ENCODE measurements around the gene SEMA3E.
"Not testable (repeated sequence)": the region's sequence is repeated elsewhere in the genome, so short reads cannot be mapped to it uniquely, and the experiment has no call there.

Gene SEMA3E

GRCh38 chr7:83459101-83459929, 189.6 kb downstream of the SEMA3E start:
- Histone ChIP-seq H3K36me3 (ENCODE audit: control insufficient read depth, insufficient read depth, low read length) (peaks cover 19% of the 10 kb centered on the region), H3K9ac (ENCODE audit: low read depth, low read length) (peak overlapping the region; percentile 99), H3K4me1 (ENCODE audit: control insufficient read depth, insufficient read depth, low read length) (peaks cover 25% of the 10 kb centered on the region), H3K4me3 (ENCODE audit: low read depth, low read length) (peak overlapping the region; percentile 27)
- H3K9me3 ChIP-seq (ENCODE audit: control insufficient read depth, insufficient read depth, low read length); H3K27me3 ChIP-seq (ENCODE audit: control insufficient read depth, insufficient read depth, low read length): not testable (repeated sequence)

GRCh38 chr7:83457022-83457892, 191.7 kb downstream of the SEMA3E start:
- H3K9me3 ChIP-seq (ENCODE audit: control insufficient read depth, insufficient read depth, low read length), result no peaks in the 10 kb centered on the region
- H3K4me3 ChIP-seq (ENCODE audit: low read depth, low read length), result no peak overlapping the region
- no peaks in the 10 kb centered on the region for H3K27me3 ChIP-seq (ENCODE audit: control insufficient read depth, insufficient read depth, low read length)
- H3K36me3 ChIP-seq (ENCODE audit: control insufficient read depth, insufficient read depth, low read length), result peaks cover 13% of the 10 kb centered on the region
- no peak overlapping the region for H3K9ac ChIP-seq (ENCODE audit: low read depth, low read length)
- peaks cover 30% of the 10 kb centered on the region for H3K4me1 ChIP-seq (ENCODE audit: control insufficient read depth, insufficient read depth, low read length)

GRCh38 chr7:83456413-83456812, 192.5 kb downstream of the SEMA3E start:
- no peaks in the 10 kb centered on the region for H3K27me3 ChIP-seq (ENCODE audit: control insufficient read depth, insufficient read depth, low read length)
- no peak overlapping the region for H3K4me3 ChIP-seq (ENCODE audit: low read depth, low read length)
- H3K4me1 ChIP-seq (ENCODE audit: control insufficient read depth, insufficient read depth, low read length), result peaks cover 37% of the 10 kb centered on the region
- peaks cover 11% of the 10 kb centered on the region for H3K36me3 ChIP-seq (ENCODE audit: control insufficient read depth, insufficient read depth, low read length)
- no peaks in the 10 kb centered on the region for H3K9me3 ChIP-seq (ENCODE audit: control insufficient read depth, insufficient read depth, low read length)
- no peak overlapping the region for H3K9ac ChIP-seq (ENCODE audit: low read depth, low read length)

- H3K4me1 ChIP-seq (ENCODE audit: control insufficient read depth, insufficient read depth, low read length), result peaks cover 44% of the 10 kb centered on the region
- no peak overlapping the region for H3K4me3 ChIP-seq (ENCODE audit: low read depth, low read length)
- peaks cover 4% of the 10 kb centered on the region for H3K36me3 ChIP-seq (ENCODE audit: control insufficient read depth, insufficient read depth, low read length)
- no peaks in the 10 kb centered on the region for H3K9me3 ChIP-seq (ENCODE audit: control insufficient read depth, insufficient read depth, low read length)
- H3K9ac ChIP-seq (ENCODE audit: low read depth, low read length), result no peak overlapping the region
- no peaks in the 10 kb centered on the region for H3K27me3 ChIP-seq (ENCODE audit: control insufficient read depth, insufficient read depth, low read length)
Measured at GRCh38 chr7:83455612-83456011, 193.3 kb downstream of the SEMA3E start.

GRCh38 chr7:83452256-83452655, 196.7 kb downstream of the SEMA3E start:
- Histone ChIP-seq H3K9ac (ENCODE audit: low read depth, low read length) (no peak overlapping the region), H3K9me3 (ENCODE audit: control insufficient read depth, insufficient read depth, low read length) (no peaks in the 10 kb centered on the region), H3K27me3 (ENCODE audit: control insufficient read depth, insufficient read depth, low read length) (no peaks in the 10 kb centered on the region), H3K36me3 (ENCODE audit: control insufficient read depth, insufficient read depth, low read length) (no peaks in the 10 kb centered on the region), H3K4me1 (ENCODE audit: control insufficient read depth, insufficient read depth, low read length) (peaks cover 29% of the 10 kb centered on the region), H3K4me3 (ENCODE audit: low read depth, low read length) (no peak overlapping the region)

GRCh38 chr7:83451501-83452045, 197.4 kb downstream of the SEMA3E start:
- Histone ChIP-seq H3K4me3 (ENCODE audit: low read depth, low read length) (no peak overlapping the region), H3K36me3 (ENCODE audit: control insufficient read depth, insufficient read depth, low read length) (no peaks in the 10 kb centered on the region), H3K4me1 (ENCODE audit: control insufficient read depth, insufficient read depth, low read length) (peaks cover 25% of the 10 kb centered on the region), H3K27me3 (ENCODE audit: control insufficient read depth, insufficient read depth, low read length) (no peaks in the 10 kb centered on the region), H3K9ac (ENCODE audit: low read depth, low read length) (no peak overlapping the region), H3K9me3 (ENCODE audit: control insufficient read depth, insufficient read depth, low read length) (no peaks in the 10 kb centered on the region)

- H3K9me3 ChIP-seq (ENCODE audit: control insufficient read depth, insufficient read depth, low read length), result no peaks in the 10 kb centered on the region
- no peak overlapping the region for H3K4me3 ChIP-seq (ENCODE audit: low read depth, low read length)
- peaks cover 32% of the 10 kb centered on the region for H3K4me1 ChIP-seq (ENCODE audit: control insufficient read depth, insufficient read depth, low read length)
- no peaks in the 10 kb centered on the region for H3K36me3 ChIP-seq (ENCODE audit: control insufficient read depth, insufficient read depth, low read length)
- H3K27me3 ChIP-seq (ENCODE audit: control insufficient read depth, insufficient read depth, low read length), result no peaks in the 10 kb centered on the region
- no peak overlapping the region for H3K9ac ChIP-seq (ENCODE audit: low read depth, low read length)
Measured at GRCh38 chr7:83449781-83450180, 199.2 kb downstream of the SEMA3E start.

GRCh38 chr7:83447681-83448080, 201.3 kb downstream of the SEMA3E start:
- no peak overlapping the region for H3K9ac ChIP-seq (ENCODE audit: low read depth, low read length)
- H3K36me3 ChIP-seq (ENCODE audit: control insufficient read depth, insufficient read depth, low read length), result no peaks in the 10 kb centered on the region
- H3K9me3 ChIP-seq (ENCODE audit: control insufficient read depth, insufficient read depth, low read length), result no peaks in the 10 kb centered on the region
- H3K27me3 ChIP-seq (ENCODE audit: control insufficient read depth, insufficient read depth, low read length), result no peaks in the 10 kb centered on the region
- no peak overlapping the region for H3K4me3 ChIP-seq (ENCODE audit: low read depth, low read length)
- peaks cover 31% of the 10 kb centered on the region for H3K4me1 ChIP-seq (ENCODE audit: control insufficient read depth, insufficient read depth, low read length)

- H3K27me3 ChIP-seq (ENCODE audit: control insufficient read depth, insufficient read depth, low read length), result no peaks in the 10 kb centered on the region
- no peak overlapping the region for H3K4me3 ChIP-seq (ENCODE audit: low read depth, low read length)
- no peak overlapping the region for H3K9ac ChIP-seq (ENCODE audit: low read depth, low read length)
- H3K36me3 ChIP-seq (ENCODE audit: control insufficient read depth, insufficient read depth, low read length), result no peaks in the 10 kb centered on the region
- no peaks in the 10 kb centered on the region for H3K9me3 ChIP-seq (ENCODE audit: control insufficient read depth, insufficient read depth, low read length)
- peaks cover 21% of the 10 kb centered on the region for H3K4me1 ChIP-seq (ENCODE audit: control insufficient read depth, insufficient read depth, low read length)
Measured at GRCh38 chr7:83446102-83446669, 202.8 kb downstream of the SEMA3E start.

GRCh38 chr7:83442911-83443310, 206.0 kb downstream of the SEMA3E start:
- no peaks in the 10 kb centered on the region for H3K36me3 ChIP-seq (ENCODE audit: control insufficient read depth, insufficient read depth, low read length)
- H3K9me3 ChIP-seq (ENCODE audit: control insufficient read depth, insufficient read depth, low read length), result no peaks in the 10 kb centered on the region
- no peaks in the 10 kb centered on the region for H3K27me3 ChIP-seq (ENCODE audit: control insufficient read depth, insufficient read depth, low read length)
- H3K4me3 ChIP-seq (ENCODE audit: low read depth, low read length), result no peak overlapping the region
- H3K9ac ChIP-seq (ENCODE audit: low read depth, low read length), result no peak overlapping the region
- H3K4me1 ChIP-seq (ENCODE audit: control insufficient read depth, insufficient read depth, low read length), result peaks cover 18% of the 10 kb centered on the region

GRCh38 chr7:83439026-83439425, 209.9 kb downstream of the SEMA3E start:
- Histone ChIP-seq H3K27me3 (ENCODE audit: control insufficient read depth, insufficient read depth, low read length) (no peaks in the 10 kb centered on the region), H3K36me3 (ENCODE audit: control insufficient read depth, insufficient read depth, low read length) (no peaks in the 10 kb centered on the region), H3K4me1 (ENCODE audit: control insufficient read depth, insufficient read depth, low read length) (peaks cover 8% of the 10 kb centered on the region), H3K9ac (ENCODE audit: low read depth, low read length) (no peak overlapping the region), H3K9me3 (ENCODE audit: control insufficient read depth, insufficient read depth, low read length) (no peaks in the 10 kb centered on the region), H3K4me3 (ENCODE audit: low read depth, low read length) (no peak overlapping the region)

Data from iPS-15b (cell line).